Measurements from ENCODE around the gene ARFGEF2. TPM values are rescaled to one million over a fixed set of nuclear protein-coding genes. Genes with fewer than 3 reads are reported as not detected.

ARFGEF2 gene
- total and polyA plus RNA-seq, 2 donors (not counting 3 experiments of a cell fraction or from before 2014, with no cell fraction given): 12.7 to 32.6 TPM

DNA sequence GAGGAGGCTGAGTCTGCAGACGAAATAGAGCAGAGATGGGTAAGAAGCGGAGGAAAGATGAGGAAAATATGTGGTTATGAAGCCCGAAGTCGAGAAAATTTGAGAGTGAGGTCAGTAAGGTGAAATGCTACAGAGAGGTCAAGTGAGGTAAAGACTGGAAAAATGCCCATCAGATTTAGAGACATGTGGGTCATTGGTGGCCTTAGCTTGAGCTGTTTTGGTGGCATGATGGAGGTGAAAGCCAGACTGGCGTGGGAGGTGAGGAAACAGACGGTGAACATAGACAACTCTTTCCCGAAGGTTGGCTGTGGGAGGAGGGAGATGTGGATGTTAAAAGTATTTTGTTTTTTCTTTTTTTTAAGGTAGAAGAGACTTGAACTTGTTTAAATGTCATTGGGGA is 9.4 kb downstream of the ARFGEF2 start:
- no peaks in the 10 kb centered on the region for H3K9me3 ChIP-seq (replicated peaks; ENCODE audit: control insufficient read depth, insufficient read depth, low read length)
- no peaks in the 10 kb centered on the region for H3K36me3 ChIP-seq (ENCODE audit: control insufficient read depth in 2 of 2, extremely low read depth in 1 of 2, insufficient read depth in 2 of 2, low read length in 2 of 2)
- no peak overlapping the region for H3K9ac ChIP-seq (replicated peaks; ENCODE audit: extremely low read depth, insufficient read depth, low read length)
- no TSS peak for BruUV-seq (replicated peaks)
- peaks cover 64% of the 10 kb centered on the region for H3K79me2 ChIP-seq (ENCODE audit: control insufficient read depth, insufficient read depth, low read length)
- TF ChIP-seq JUN (IDR thresholded peaks at IDR 0.05; ENCODE audit: borderline replicate concordance, insufficient read depth, insufficient read length, low read depth): no peak
- ChIA-PET POLR2A (no interaction called here), CTCF (no interaction called here)
- intact Hi-C loops (cut with micrococcal nuclease) (loop anchor here (1.0 kb wide), 1 partner anchor 9 kb away; no protein-coding TSS in a partner anchor), dilution Hi-C loops (cut with MboI; ENCODE audit: extremely low pct_ligation_motif_present, low sequenced_read_pairs) (no loop called here)
- no peaks in the 10 kb centered on the region for H3K27me3 ChIP-seq (ENCODE audit: control insufficient read depth in 2 of 2, insufficient read depth in 2 of 2, low read length in 2 of 2)
- FAIRE-seq (no peak), DNase-seq (ENCODE audit: low read depth, low spot score) (peak; percentile 29)
- H3K9me1 ChIP-seq (replicated peaks; ENCODE audit: control insufficient read depth, extremely low read depth, insufficient read depth, low read length): no peaks in the 10 kb centered on the region
- no peaks in the 10 kb centered on the region for H4K20me1 ChIP-seq (replicated peaks; ENCODE audit: control insufficient read depth, extremely low read depth, insufficient read depth, low read length)
- H3K4me2 ChIP-seq (ENCODE audit: insufficient read depth, low read length): peak overlapping the region; percentile 85
- H3K4me3 ChIP-seq (replicated peaks in 1 of 3; ENCODE audit: insufficient read depth in 1 of 3, low read depth in 1 of 3, low read length in 3 of 3): no peak overlapping the region
- H3K4me1 ChIP-seq (ENCODE audit: control insufficient read depth, extremely low read depth, insufficient read depth, low read length): peaks cover 47% of the 10 kb centered on the region
- H2AFZ ChIP-seq (ENCODE audit: low read depth, low read length): no peak overlapping the region
- H3K27ac ChIP-seq (ENCODE audit: insufficient read depth, low read depth, low read length): peak overlapping the region; percentile 92

DNA sequence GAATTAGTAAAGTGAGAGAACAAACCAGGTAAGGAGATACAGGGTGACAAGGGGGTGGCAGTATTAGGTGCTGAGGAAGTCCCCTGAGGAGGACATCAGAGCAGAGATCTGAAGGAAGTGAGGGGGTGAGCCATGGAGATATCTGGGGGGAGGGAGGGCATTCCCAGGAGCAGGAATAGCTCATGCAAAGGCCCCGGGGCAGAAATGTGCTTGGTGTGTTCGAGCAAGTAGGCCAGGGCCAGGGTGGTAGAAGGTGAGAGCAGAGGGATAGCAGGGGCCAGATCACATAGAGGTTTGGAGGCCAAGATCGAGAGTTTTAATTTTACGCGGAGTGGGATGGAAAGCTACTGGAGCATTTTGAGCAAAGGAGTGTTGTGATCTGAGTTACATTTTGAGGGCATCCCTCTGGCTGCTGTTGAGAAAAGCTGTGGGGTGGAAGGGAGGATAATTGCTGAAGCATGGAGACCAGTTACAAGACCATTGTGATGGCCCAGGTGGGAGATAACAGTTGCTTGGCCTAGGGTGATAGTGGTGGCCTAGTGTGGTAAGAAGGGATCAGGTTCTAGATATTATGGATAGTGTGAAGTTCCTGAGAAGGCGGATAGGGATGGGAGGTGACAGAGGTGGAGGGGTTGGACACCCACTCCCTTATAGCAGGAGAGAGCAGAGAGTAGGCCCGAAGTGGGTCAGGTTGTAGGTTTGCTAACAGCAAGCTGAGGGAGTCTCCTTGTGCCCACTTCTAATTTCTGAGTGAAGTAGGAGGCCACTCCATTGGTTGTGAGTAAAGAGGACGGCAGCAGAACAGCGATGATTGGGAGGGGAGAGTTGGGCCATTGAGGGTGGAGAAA is 10.2 kb downstream of the ARFGEF2 start:
- FAIRE-seq: no peak
- Histone ChIP-seq H3K36me3 (ENCODE audit: control insufficient read depth in 2 of 2, extremely low read depth in 1 of 2, insufficient read depth in 2 of 2, low read length in 2 of 2) (no peaks in the 10 kb centered on the region), H3K4me3 (replicated peaks in 1 of 3; ENCODE audit: insufficient read depth in 1 of 3, low read depth in 1 of 3, low read length in 3 of 3) (no peak overlapping the region), H2AFZ (ENCODE audit: low read depth, low read length) (no peak overlapping the region), H3K9me1 (replicated peaks; ENCODE audit: control insufficient read depth, extremely low read depth, insufficient read depth, low read length) (no peaks in the 10 kb centered on the region), H3K9ac (replicated peaks; ENCODE audit: extremely low read depth, insufficient read depth, low read length) (no peak overlapping the region), H3K27me3 (ENCODE audit: control insufficient read depth in 2 of 2, insufficient read depth in 2 of 2, low read length in 2 of 2) (no peaks in the 10 kb centered on the region), H3K4me1 (ENCODE audit: control insufficient read depth, extremely low read depth, insufficient read depth, low read length) (peaks cover 41% of the 10 kb centered on the region), H3K79me2 (ENCODE audit: control insufficient read depth, insufficient read depth, low read length) (peaks cover 55% of the 10 kb centered on the region), H3K9me3 (replicated peaks; ENCODE audit: control insufficient read depth, insufficient read depth, low read length) (no peaks in the 10 kb centered on the region), H4K20me1 (replicated peaks; ENCODE audit: control insufficient read depth, extremely low read depth, insufficient read depth, low read length) (no peaks in the 10 kb centered on the region), H3K4me2 (ENCODE audit: insufficient read depth, low read length) (no peak overlapping the region), H3K27ac (ENCODE audit: insufficient read depth, low read depth, low read length) (no peak overlapping the region)
- POLR2A ChIA-PET: no interaction called here
- intact Hi-C loops (cut with micrococcal nuclease) (no loop called here), dilution Hi-C loops (cut with MboI; ENCODE audit: extremely low pct_ligation_motif_present, low sequenced_read_pairs) (no loop called here)
- TF ChIP-seq, protein P1, sequence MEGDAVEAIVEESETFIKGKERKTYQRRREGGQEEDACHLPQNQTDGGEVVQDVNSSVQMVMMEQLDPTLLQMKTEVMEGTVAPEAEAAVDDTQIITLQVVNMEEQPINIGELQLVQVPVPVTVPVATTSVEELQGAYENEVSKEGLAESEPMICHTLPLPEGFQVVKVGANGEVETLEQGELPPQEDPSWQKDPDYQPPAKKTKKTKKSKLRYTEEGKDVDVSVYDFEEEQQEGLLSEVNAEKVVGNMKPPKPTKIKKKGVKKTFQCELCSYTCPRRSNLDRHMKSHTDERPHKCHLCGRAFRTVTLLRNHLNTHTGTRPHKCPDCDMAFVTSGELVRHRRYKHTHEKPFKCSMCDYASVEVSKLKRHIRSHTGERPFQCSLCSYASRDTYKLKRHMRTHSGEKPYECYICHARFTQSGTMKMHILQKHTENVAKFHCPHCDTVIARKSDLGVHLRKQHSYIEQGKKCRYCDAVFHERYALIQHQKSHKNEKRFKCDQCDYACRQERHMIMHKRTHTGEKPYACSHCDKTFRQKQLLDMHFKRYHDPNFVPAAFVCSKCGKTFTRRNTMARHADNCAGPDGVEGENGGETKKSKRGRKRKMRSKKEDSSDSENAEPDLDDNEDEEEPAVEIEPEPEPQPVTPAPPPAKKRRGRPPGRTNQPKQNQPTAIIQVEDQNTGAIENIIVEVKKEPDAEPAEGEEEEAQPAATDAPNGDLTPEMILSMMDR (IDR thresholded peaks at IDR 0.05; ENCODE audit: extremely low read depth in 1 of 2, insufficient read depth in 1 of 2, low read depth in 1 of 2, low read length in 2 of 2): no peak
- no peak for TF ChIP-seq MYC (IDR thresholded peaks at IDR 0.05; ENCODE audit: low read depth, low read length)
- no peak for TF ChIP-seq POLR2AphosphoS5 (IDR thresholded peaks at IDR 0.05; ENCODE audit: insufficient read depth, low read depth, low read length)
- no peak for TF ChIP-seq GATA2 (IDR thresholded peaks at IDR 0.05; ENCODE audit: insufficient read depth, insufficient read length, low read depth, low read length)
- TF ChIP-seq POLR2A (IDR thresholded peaks at IDR 0.05; ENCODE audit: low read depth, low read length): no peak
- no peak for TF ChIP-seq MAX (IDR thresholded peaks at IDR 0.05; ENCODE audit: insufficient read depth, insufficient read length)
- no peak for TF ChIP-seq JUN (IDR thresholded peaks at IDR 0.05; ENCODE audit: borderline replicate concordance, insufficient read depth, insufficient read length, low read depth)
- no peak for TF ChIP-seq FOS (IDR thresholded peaks at IDR 0.05; ENCODE audit: borderline replicate concordance, insufficient read depth, low read length)
- no peak for TF ChIP-seq EZH2 (IDR thresholded peaks at IDR 0.05; ENCODE audit: borderline replicate concordance, low read depth, low read length, severe bottlenecking)
- no peak for DNase-seq (ENCODE audit: low read depth, low spot score)
- CTCF ChIA-PET: no interaction called here
- no TSS peak for BruUV-seq (replicated peaks)
